GM23338 (cell line): ENCODE measurements around the gene AFF2. TPM values are rescaled to one million over a fixed set of nuclear protein-coding genes. Genes with fewer than 3 reads are reported as not detected.

Source experiments
- ATAC-seq: fragments of 200-7000 bp; cut with Tn5 transposase; 3 replicates; pipeline ENCODE4 v1.9.1; 2020
- DNase-seq: peaks from one replicate; pipeline ENCODE4 v3.0.0-alpha.2; 2015; ENCODE audit warnings: low spot score
- H2AFZ ChIP-seq: fragments of 200-600 bp; sonication (generic); 2 replicates; pipeline ENCODE4 v1.8.0; 2016; ENCODE audit warnings: antibody characterized with exemption, mild to moderate bottlenecking, moderate library complexity
- H3F3A ChIP-seq: fragments of 200-600 bp; sonication (generic); replicated peaks from 2 replicates; pipeline ENCODE4 v1.8.0; 2017; ENCODE audit warnings: antibody characterized with exemption, mixed run types, low read depth
- H3K27ac ChIP-seq: fragments of 200-600 bp; sonication (generic); 2 replicates; pipeline ENCODE4 v1.6.1; 2016; ENCODE audit warnings: low read depth
- H3K27me3 ChIP-seq: fragments of 200-600 bp; sonication (generic); 2 replicates; pipeline ENCODE4 v1.8.0; 2016; ENCODE audit warnings: mild to moderate bottlenecking, mixed run types, moderate library complexity; ENCODE audit not compliant: insufficient read depth
- H3K36me3 ChIP-seq: fragments of 200-600 bp; sonication (generic); 2 replicates; pipeline ENCODE4 v1.8.0; 2016; ENCODE audit warnings: mild to moderate bottlenecking; ENCODE audit not compliant: insufficient read depth
- H3K4me1 ChIP-seq: fragments of 200-600 bp; sonication (generic); 2 replicates; pipeline ENCODE4 v1.8.0; 2016; ENCODE audit warnings: mild to moderate bottlenecking, moderate library complexity; ENCODE audit not compliant: insufficient read depth
- H3K4me2 ChIP-seq: fragments of 200-600 bp; sonication (generic); 2 replicates; pipeline ENCODE4 v1.7.1; 2017; ENCODE audit warnings: mixed run types
- H3K4me3 ChIP-seq: fragments of 200-600 bp; sonication (generic); 2 replicates; pipeline ENCODE4 v1.6.1; 2016; ENCODE audit warnings: mixed run types
- H3K79me2 ChIP-seq: fragments of 200-600 bp; sonication (generic); replicated peaks from 2 replicates; pipeline ENCODE4 v1.8.0; 2017; ENCODE audit warnings: mild to moderate bottlenecking; ENCODE audit not compliant: insufficient read depth
- H3K9me2 ChIP-seq: fragments of 200-600 bp; sonication (generic); 2 replicates; pipeline ENCODE4 v1.8.0; 2017; ENCODE audit not compliant: insufficient read depth
- H4K20me1 ChIP-seq: fragments of 200-600 bp; sonication (generic); replicated peaks from 2 replicates; pipeline ENCODE4 v1.8.0; 2017; ENCODE audit warnings: mild to moderate bottlenecking; ENCODE audit not compliant: insufficient read depth
- H3K27ac Mint-ChIP-seq: 2 replicates; pipeline ENCODE4 v1.8.0; 2020; ENCODE audit warnings: inconsistent platforms, mild to moderate bottlenecking, moderate library complexity, mixed read lengths
- H3K27me3 Mint-ChIP-seq: 3 replicates; pipeline ENCODE4 v1.8.0; 2022; ENCODE audit warnings: low read depth, mild to moderate bottlenecking, moderate library complexity, mixed read lengths, inconsistent platforms; ENCODE audit not compliant: insufficient read depth, poor library complexity
- H3K36me3 Mint-ChIP-seq: 3 replicates; pipeline ENCODE4 v1.8.0; 2021; ENCODE audit warnings: low read depth, mild to moderate bottlenecking, inconsistent platforms, moderate library complexity, mixed read lengths
- H3K4me1 Mint-ChIP-seq: 3 replicates; pipeline ENCODE4 v1.8.0; 2020; ENCODE audit warnings: mild to moderate bottlenecking, inconsistent platforms, mixed read lengths
- H3K4me3 Mint-ChIP-seq: 3 replicates; pipeline ENCODE4 v1.8.0; 2021; ENCODE audit warnings: moderate library complexity, mild to moderate bottlenecking, inconsistent platforms, mixed read lengths
- H3K9me3 Mint-ChIP-seq: 3 replicates; pipeline ENCODE4 v1.8.0; 2020; ENCODE audit warnings: moderate library complexity, mild to moderate bottlenecking, inconsistent platforms, mixed read lengths
- CREB1 ChIP-seq: fragments of 250-450 bp; sonication (Bioruptor Pico); IDR thresholded peaks from 2 replicates; pipeline ENCODE4 v1.5.0; 2020; ENCODE audit warnings: low read depth, mild to moderate bottlenecking, moderate library complexity
- CTCF ChIP-seq, 2 experiments: fragments of 200-600 bp in 1 of 2; sonication (generic) in 1 of 2; conservative IDR thresholded peaks; 2 replicates each; pipeline versions ENCODE4 v1.5.1 to v1.6.1; 2016 to 2017; ENCODE audit warnings: antibody characterized with exemption in 2 of 2, low read depth in 2 of 2, mild to moderate bottlenecking in 2 of 2, moderate library complexity in 1 of 2
- ETS1 ChIP-seq: IDR thresholded peaks from 2 replicates; pipeline ENCODE4 v1.6.1; 2016; ENCODE audit warnings: antibody characterized with exemption
- EZH2 ChIP-seq: fragments of 200-600 bp; sonication (generic); IDR thresholded peaks from one replicate; pipeline ENCODE4 v1.8.0; 2017; ENCODE audit warnings: antibody characterized with exemption, mild to moderate bottlenecking, low read depth; ENCODE audit not compliant: unreplicated experiment
- EZH2phosphoT487 ChIP-seq: fragments of 200-600 bp; sonication (generic); IDR thresholded peaks from one replicate; pipeline ENCODE4 v1.8.1; 2018; ENCODE audit warnings: antibody characterized with exemption; ENCODE audit not compliant: unreplicated experiment
- JUNB ChIP-seq: IDR thresholded peaks from one replicate; pipeline ENCODE4 v1.6.1; 2016; ENCODE audit warnings: antibody characterized with exemption; ENCODE audit not compliant: unreplicated experiment
- NANOG ChIP-seq: IDR thresholded peaks from 2 replicates; pipeline ENCODE4 v1.6.1; 2016; ENCODE audit warnings: antibody characterized with exemption, borderline replicate concordance
- POLR2AphosphoS5 ChIP-seq: IDR thresholded peaks from 2 replicates; pipeline ENCODE4 v1.6.1; 2016; ENCODE audit warnings: antibody characterized with exemption, low read depth
- REST ChIP-seq: IDR thresholded peaks from one replicate; pipeline ENCODE4 v1.6.1; 2018; ENCODE audit warnings: antibody characterized with exemption; ENCODE audit not compliant: unreplicated experiment
- ZNF331 ChIP-seq: fragments of 250-450 bp; sonication (Bioruptor Pico); IDR thresholded peaks from 2 replicates; pipeline ENCODE4 v1.5.0; 2020; ENCODE audit warnings: low read depth, mild to moderate bottlenecking, moderate library complexity
- ZNF462 ChIP-seq: fragments of 250-450 bp; sonication (Bioruptor Pico); IDR thresholded peaks from 2 replicates; pipeline ENCODE4 v1.5.0; 2020; ENCODE audit warnings: mild to moderate bottlenecking, moderate library complexity
- polyA plus RNA-seq: library from polyadenylated mRNA; unstranded; fragments of >200 nt; fragmentation: Nextera tagmentation; extraction: Ambion mirVana; gene quantifications from 2 replicates; pipeline ENCODE4 v1.2.1, GENCODE V29; 2016
- total RNA-seq: library from RNA; depleted of rRNA; stranded (reverse); fragments of >200 nt; shearing (Covaris generic); gene quantifications from 2 replicates; pipeline ENCODE4 v1.2.3, GENCODE V29; 2014

The AFF2 gene
- total and polyA plus RNA-seq, 2 experiments from 2014 or later = 1.6 to 5.8 TPM

GRCh38 chrX:148904421-148905111, 404.1 kb downstream of the AFF2 start:
- Mint-ChIP-seq H3K4me1 (peaks cover 6% of the 10 kb centered on the region; the same call in 1 of the 3 replicates), H3K9me3 (peaks cover 14% of the 10 kb centered on the region), H3K27me3 (peaks cover 2% of the 10 kb centered on the region), H3K36me3 (peaks cover 16% of the 10 kb centered on the region; the same call in 2 of the 3 replicates), H3K27ac (no peak overlapping the region), H3K4me3 (no peak overlapping the region)
- no peaks in the 10 kb centered on the region for H3K4me1 ChIP-seq
- TF ChIP-seq ETS1 = no peak
- no peak for TF ChIP-seq POLR2AphosphoS5
- TF ChIP-seq REST = no peak
- no peak for TF ChIP-seq JUNB
- TF ChIP-seq CREB1 = no peak
- TF ChIP-seq ZNF331 (CRISPR knock-in tag) = no peak
- TF ChIP-seq EZH2phosphoT487 = no peak
- no peak for TF ChIP-seq EZH2
- no peak for TF ChIP-seq NANOG
- no peak for TF ChIP-seq CTCF (conservative IDR thresholded peaks at IDR 0.05; ENCODE audit: low read depth in 2 of 2)
- TF ChIP-seq ZNF462 (CRISPR knock-in tag) = no peak
- DNase-seq = no peak
- no peaks in the 10 kb centered on the region for H3K36me3 ChIP-seq
- no peak overlapping the region for H3K4me3 ChIP-seq
- H3K79me2 ChIP-seq = no peaks in the 10 kb centered on the region
- no peaks in the 10 kb centered on the region for H3K27me3 ChIP-seq
- H3K9me2 ChIP-seq = no peaks in the 10 kb centered on the region
- H2AFZ ChIP-seq = no peak overlapping the region
- no peak overlapping the region for H3K27ac ChIP-seq
- no peaks in the 10 kb centered on the region for H4K20me1 ChIP-seq
- ATAC-seq = no peak
- no peak overlapping the region for H3K4me2 ChIP-seq
- H3F3A ChIP-seq = no peaks in the 10 kb centered on the region
